Measurements from ENCODE around the gene LTBP1.

LTBP1 gene

GRCh38 chr2:33284287-33284686, 337.5 kb downstream of the LTBP1 start:
- Histone ChIP-seq H3K27me3 (ENCODE audit: insufficient read depth, low read depth) (no peaks in the 10 kb centered on the region), H4K20me1 (ENCODE audit: insufficient read depth) (no peaks in the 10 kb centered on the region), H3K4me2 (no peak overlapping the region), H3K4me1 (ENCODE audit: low read depth, poor library complexity, severe bottlenecking) (no peaks in the 10 kb centered on the region), H2AFZ (ENCODE audit: low read depth) (no peak overlapping the region), H3K36me3 (ENCODE audit: insufficient read depth) (no peaks in the 10 kb centered on the region), H3K79me2 (ENCODE audit: insufficient read depth, low read depth) (no peaks in the 10 kb centered on the region), H3K9ac (no peak overlapping the region), H3K4me3 (IDR thresholded peaks at IDR 0.05; ENCODE audit: insufficient read depth, low read depth, low read length) (no peak overlapping the region), H3K27ac (no peak overlapping the region)
- no peak for TF ChIP-seq CTCF (conservative IDR thresholded peaks at IDR 0.05; ENCODE audit: low read depth, low read length)

GRCh38 chr2:33287507-33288005, 340.8 kb downstream of the LTBP1 start:
- H2AFZ ChIP-seq (ENCODE audit: low read depth) = no peak overlapping the region
- H3K36me3 ChIP-seq (ENCODE audit: insufficient read depth) = no peaks in the 10 kb centered on the region
- no peaks in the 10 kb centered on the region for H4K20me1 ChIP-seq (ENCODE audit: insufficient read depth)
- no peak overlapping the region for H3K9ac ChIP-seq
- no peak for TF ChIP-seq CTCF (conservative IDR thresholded peaks at IDR 0.05; ENCODE audit: low read depth, low read length)
- no peak overlapping the region for H3K27ac ChIP-seq
- no peak overlapping the region for H3K4me3 ChIP-seq (IDR thresholded peaks at IDR 0.05; ENCODE audit: insufficient read depth, low read depth, low read length)
- H3K4me2 ChIP-seq = no peak overlapping the region
- no peaks in the 10 kb centered on the region for H3K79me2 ChIP-seq (ENCODE audit: insufficient read depth, low read depth)
- no peaks in the 10 kb centered on the region for H3K4me1 ChIP-seq (ENCODE audit: low read depth, poor library complexity, severe bottlenecking)
- H3K27me3 ChIP-seq (ENCODE audit: insufficient read depth, low read depth) = no peaks in the 10 kb centered on the region

GRCh38 chr2:33288011-33288410, 341.3 kb downstream of the LTBP1 start:
- H3K4me2 ChIP-seq = no peak overlapping the region
- H4K20me1 ChIP-seq (ENCODE audit: insufficient read depth) = no peaks in the 10 kb centered on the region
- no peaks in the 10 kb centered on the region for H3K27me3 ChIP-seq (ENCODE audit: insufficient read depth, low read depth)
- no peaks in the 10 kb centered on the region for H3K79me2 ChIP-seq (ENCODE audit: insufficient read depth, low read depth)
- no peak overlapping the region for H3K9ac ChIP-seq
- H2AFZ ChIP-seq (ENCODE audit: low read depth) = no peak overlapping the region
- no peak overlapping the region for H3K27ac ChIP-seq
- H3K4me1 ChIP-seq (ENCODE audit: low read depth, poor library complexity, severe bottlenecking) = no peaks in the 10 kb centered on the region
- H3K36me3 ChIP-seq (ENCODE audit: insufficient read depth) = no peaks in the 10 kb centered on the region
- TF ChIP-seq CTCF (conservative IDR thresholded peaks at IDR 0.05; ENCODE audit: low read depth, low read length) = no peak
- no peak overlapping the region for H3K4me3 ChIP-seq (IDR thresholded peaks at IDR 0.05; ENCODE audit: insufficient read depth, low read depth, low read length)

- no peak overlapping the region for H3K4me2 ChIP-seq
- H3K79me2 ChIP-seq (ENCODE audit: insufficient read depth, low read depth) = no peaks in the 10 kb centered on the region
Observed at GRCh38 chr2:33289961-33290360, 343.2 kb downstream of the LTBP1 start.

More at GRCh38 chr2:33289961-33290360, 343.2 kb downstream of the LTBP1 start:
- Histone ChIP-seq H3K9ac (no peak overlapping the region), H3K27me3 (ENCODE audit: insufficient read depth, low read depth) (no peaks in the 10 kb centered on the region), H3K27ac (no peak overlapping the region), H3K36me3 (ENCODE audit: insufficient read depth) (no peaks in the 10 kb centered on the region), H4K20me1 (ENCODE audit: insufficient read depth) (no peaks in the 10 kb centered on the region), H3K4me3 (IDR thresholded peaks at IDR 0.05; ENCODE audit: insufficient read depth, low read depth, low read length) (no peak overlapping the region), H2AFZ (ENCODE audit: low read depth) (no peak overlapping the region), H3K4me1 (ENCODE audit: low read depth, poor library complexity, severe bottlenecking) (peaks cover 7% of the 10 kb centered on the region)
- TF ChIP-seq CTCF (conservative IDR thresholded peaks at IDR 0.05; ENCODE audit: low read depth, low read length) = no peak

Data from KMS-11 (cell line).